Calu3 (cell line): ENCODE results near the gene TBC1D2. TPM values are rescaled to one million over a fixed set of nuclear protein-coding genes. Genes with fewer than 3 reads are reported as not detected.

ENCODE experiments used
- BruUV-seq: library from RNA; stranded (reverse); fragments of 400-500 nt; replicated peaks from 2 replicates; lab custom pipeline; 2021; lab: Mats Ljungman, UMichigan
- CTCF ChIA-PET: fragments of 300-600 bp; sonication (Branson Sonifier 250); formaldehyde crosslinking; loops from one replicate; lab custom pipeline; 2022; ENCODE audit warnings: antibody characterized with exemption; lab: Charles Lee
- DNase-seq: peaks from one replicate; pipeline ENCODE4 v3.0.0; 2022
- H3K27ac Mint-ChIP-seq: one replicate; pipeline ENCODE4 v1.8.0; 2022; ENCODE audit warnings: mixed read lengths; ENCODE audit not compliant: unreplicated experiment
- H3K27me3 Mint-ChIP-seq: one replicate; pipeline ENCODE4 v1.8.0; 2022; ENCODE audit warnings: mixed read lengths; ENCODE audit not compliant: unreplicated experiment
- H3K36me3 Mint-ChIP-seq: one replicate; pipeline ENCODE4 v1.8.0; 2022; ENCODE audit warnings: mild to moderate bottlenecking, moderate library complexity, mixed read lengths; ENCODE audit not compliant: insufficient read depth, unreplicated experiment
- H3K4me1 Mint-ChIP-seq: one replicate; pipeline ENCODE4 v1.8.0; 2022; ENCODE audit warnings: mild to moderate bottlenecking, low read depth, mixed read lengths; ENCODE audit not compliant: unreplicated experiment
- H3K4me3 Mint-ChIP-seq: one replicate; pipeline ENCODE4 v1.8.0; 2022; ENCODE audit warnings: mild to moderate bottlenecking, low read depth, moderate library complexity, mixed read lengths; ENCODE audit not compliant: unreplicated experiment
- H3K9me3 Mint-ChIP-seq: one replicate; pipeline ENCODE4 v1.8.0; 2022; ENCODE audit warnings: low read depth, mixed read lengths; ENCODE audit not compliant: unreplicated experiment
- CTCF ChIP-seq: fragments of 200-600 bp; IDR thresholded peaks from one replicate; pipeline ENCODE4 v1.8.0; 2022; ENCODE audit warnings: antibody characterized with exemption; ENCODE audit not compliant: unreplicated experiment
- intact Hi-C: fragments of 100-400 bp; cut with micrococcal nuclease; formaldehyde crosslinking; loops from one replicate; pipeline ENCODE4 v1.10.0; 2022; ENCODE audit not compliant: unreplicated experiment
- total RNA-seq: library from RNA; stranded (reverse); gene quantifications from 2 replicates; pipeline ENCODE4 v1.2.3, GENCODE V29; 2022

The TBC1D2 gene
- total RNA-seq, 1 experiment from 2014 or later: 8.3 TPM

DNA sequence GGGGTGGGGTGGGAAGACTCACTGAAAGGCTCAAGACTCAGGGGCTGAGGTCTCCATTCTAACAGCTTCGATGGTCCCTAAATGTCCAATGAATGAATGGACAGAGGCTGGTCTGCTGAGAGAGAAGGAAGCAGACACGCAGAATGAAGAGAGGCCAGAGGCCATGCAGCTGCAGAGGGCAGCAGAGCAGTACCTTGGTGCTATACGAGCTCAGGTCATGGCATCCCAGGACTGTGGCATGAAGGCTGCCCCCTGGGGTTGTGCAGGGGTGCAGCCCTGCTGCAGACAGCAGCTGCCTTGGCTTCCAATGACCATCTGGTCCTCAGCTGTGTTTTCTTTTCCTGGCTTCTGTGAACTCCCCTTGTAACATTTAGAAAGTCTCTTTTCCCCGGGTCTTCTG lies 47.8 kb downstream of the TBC1D2 start:
- no peak overlapping the region for H3K27ac Mint-ChIP-seq
- BruUV-seq: no TSS peak
- no peaks in the 10 kb centered on the region for H3K27me3 Mint-ChIP-seq

DNA sequence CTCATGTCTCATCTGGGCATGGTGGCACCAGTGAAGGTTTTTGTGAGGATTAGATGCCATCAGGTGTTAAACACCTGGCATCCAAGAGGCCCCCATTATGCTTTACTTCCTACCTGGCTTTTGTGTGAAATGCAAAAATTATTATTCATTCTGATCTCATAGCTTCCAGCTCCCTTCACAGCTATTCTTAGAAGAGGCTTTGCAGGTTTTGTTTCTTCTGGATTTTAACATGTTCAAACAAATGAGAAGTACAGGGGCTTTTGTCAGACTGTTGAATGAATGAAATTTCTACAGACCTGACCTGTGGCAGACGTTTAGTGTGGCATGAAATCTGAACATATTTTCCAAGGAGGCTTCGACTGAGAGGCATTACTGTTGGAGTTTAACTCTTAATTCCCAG lies 48.7 kb downstream of the TBC1D2 start:
- CTCF ChIA-PET: no interaction called here
- DNase-seq: no peak
- no peaks in the 10 kb centered on the region for H3K36me3 Mint-ChIP-seq

More for the DNA sequence above, 47.8 kb downstream of the TBC1D2 start:
- peaks cover 6% of the 10 kb centered on the region for H3K36me3 Mint-ChIP-seq
- H3K4me1 Mint-ChIP-seq: no peaks in the 10 kb centered on the region
- no peak for DNase-seq
- TF ChIP-seq CTCF: no peak
- H3K4me3 Mint-ChIP-seq: no peak overlapping the region
- H3K9me3 Mint-ChIP-seq: no peaks in the 10 kb centered on the region
- CTCF ChIA-PET: no interaction called here
- intact Hi-C loops: loop anchor here (10.0 kb wide), 1 partner anchor 133 kb away; no protein-coding TSS in a partner anchor

DNA sequence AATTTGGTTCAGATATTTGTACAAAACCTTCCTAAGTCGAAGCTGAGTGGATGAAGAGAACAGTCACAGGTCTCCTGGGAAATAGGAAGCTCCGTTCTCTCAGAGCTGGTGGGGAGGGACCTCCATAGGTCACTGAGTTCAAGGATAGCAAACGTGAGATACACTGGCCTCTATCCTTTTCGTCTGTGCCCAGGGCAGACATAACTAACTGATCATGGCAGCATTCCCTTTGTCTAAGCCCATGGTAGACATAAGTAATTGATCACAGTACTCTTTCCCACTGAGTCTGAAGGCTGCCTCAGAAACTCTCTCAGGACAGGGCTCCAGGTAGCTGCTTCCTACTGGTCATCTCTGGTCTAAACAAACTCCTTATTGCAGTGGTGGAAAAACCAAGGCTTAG lies 50.8 kb downstream of the TBC1D2 start:
- Mint-ChIP-seq H3K9me3 (no peaks in the 10 kb centered on the region), H3K4me3 (no peak overlapping the region), H3K36me3 (no peaks in the 10 kb centered on the region), H3K4me1 (no peaks in the 10 kb centered on the region), H3K27ac (no peak overlapping the region), H3K27me3 (no peaks in the 10 kb centered on the region)
- no peak for TF ChIP-seq CTCF
- intact Hi-C loops: loop anchor here (1.0 to 10.0 kb wide), 2 partner anchors 60 to 130 kb away; no protein-coding TSS in a partner anchor
- CTCF ChIA-PET: no interaction called here
- DNase-seq: no peak
- no TSS peak for BruUV-seq

More for the DNA sequence above, 48.7 kb downstream of the TBC1D2 start:
- TF ChIP-seq CTCF: no peak
- no peak overlapping the region for H3K4me3 Mint-ChIP-seq
- intact Hi-C loops: loop anchor here (10.0 kb wide), 1 partner anchor 132 kb away; no protein-coding TSS in a partner anchor
- H3K27ac Mint-ChIP-seq: no peak overlapping the region
- no peaks in the 10 kb centered on the region for H3K9me3 Mint-ChIP-seq
- H3K4me1 Mint-ChIP-seq: no peaks in the 10 kb centered on the region
- H3K27me3 Mint-ChIP-seq: no peaks in the 10 kb centered on the region
- no TSS peak for BruUV-seq

DNA sequence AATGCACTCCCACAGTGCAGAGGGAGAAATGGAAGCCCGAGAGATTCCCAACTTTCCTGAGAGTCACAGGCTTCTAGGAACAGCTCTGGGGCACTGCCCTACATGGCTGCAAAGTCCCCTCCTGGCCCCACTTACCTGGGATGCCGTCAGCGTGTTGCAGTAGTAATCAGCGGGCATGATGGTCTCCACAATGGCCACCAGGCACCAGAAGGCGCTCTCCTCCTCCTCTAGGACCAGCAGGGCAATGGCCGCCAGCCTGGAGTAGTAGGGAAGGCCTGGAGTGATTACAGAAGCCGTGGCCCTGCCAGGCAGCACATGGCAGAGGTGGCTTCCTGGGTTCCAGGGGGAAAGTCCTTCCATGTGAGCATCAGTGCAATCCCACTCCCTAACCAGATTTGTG lies 52.3 kb downstream of the TBC1D2 start:
- H3K9me3 Mint-ChIP-seq: no peaks in the 10 kb centered on the region
- no peak overlapping the region for H3K4me3 Mint-ChIP-seq
- H3K27me3 Mint-ChIP-seq: no peaks in the 10 kb centered on the region
- no peak for TF ChIP-seq CTCF
- CTCF ChIA-PET: no interaction called here
- intact Hi-C loops: loop anchor here (10.0 kb wide), 1 partner anchor 128 kb away; no protein-coding TSS in a partner anchor
- no TSS peak for BruUV-seq
- no peaks in the 10 kb centered on the region for H3K4me1 Mint-ChIP-seq
- no peak overlapping the region for H3K27ac Mint-ChIP-seq
- H3K36me3 Mint-ChIP-seq: no peaks in the 10 kb centered on the region
- DNase-seq: no peak
